HEK293 (cell line): ENCODE measurements around the gene PBXIP1.

Experiments
- SALL2 ChIP-seq: fragments of 450-650 bp; formaldehyde crosslinking; IDR thresholded peaks from 2 replicates; pipeline ENCODE4 v1.5.0; 2017; ENCODE audit warnings: missing biosample characterization, mild to moderate bottlenecking, missing genetic modification characterization, borderline replicate concordance
- TF ChIP-seq, protein P1 (sequence below): fragments of 450-650 bp; formaldehyde crosslinking; IDR thresholded peaks from 2 replicates; pipeline ENCODE4 v1.5.1; 2016; ENCODE audit warnings: missing biosample characterization, missing genetic modification characterization

DNA sequence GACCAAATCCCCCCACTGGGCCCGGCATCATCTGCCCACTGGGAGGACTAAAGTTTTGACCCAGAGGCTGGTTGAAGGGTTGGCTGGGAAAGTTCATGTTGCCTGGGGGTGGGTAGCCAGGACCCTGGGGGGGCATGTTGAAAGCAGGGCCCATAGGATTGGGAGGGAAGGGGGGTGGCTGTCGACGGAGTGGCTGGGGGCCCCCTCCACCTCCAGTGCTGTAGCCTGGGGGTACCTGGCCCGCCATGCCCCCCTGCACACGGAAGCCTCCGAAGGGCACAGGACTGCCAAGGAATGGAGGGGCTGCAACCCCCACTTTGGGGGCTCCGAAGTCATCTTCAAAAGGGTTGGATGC lies 3.5 kb upstream of the PBXIP1 start:
- TF ChIP-seq, protein P1, sequence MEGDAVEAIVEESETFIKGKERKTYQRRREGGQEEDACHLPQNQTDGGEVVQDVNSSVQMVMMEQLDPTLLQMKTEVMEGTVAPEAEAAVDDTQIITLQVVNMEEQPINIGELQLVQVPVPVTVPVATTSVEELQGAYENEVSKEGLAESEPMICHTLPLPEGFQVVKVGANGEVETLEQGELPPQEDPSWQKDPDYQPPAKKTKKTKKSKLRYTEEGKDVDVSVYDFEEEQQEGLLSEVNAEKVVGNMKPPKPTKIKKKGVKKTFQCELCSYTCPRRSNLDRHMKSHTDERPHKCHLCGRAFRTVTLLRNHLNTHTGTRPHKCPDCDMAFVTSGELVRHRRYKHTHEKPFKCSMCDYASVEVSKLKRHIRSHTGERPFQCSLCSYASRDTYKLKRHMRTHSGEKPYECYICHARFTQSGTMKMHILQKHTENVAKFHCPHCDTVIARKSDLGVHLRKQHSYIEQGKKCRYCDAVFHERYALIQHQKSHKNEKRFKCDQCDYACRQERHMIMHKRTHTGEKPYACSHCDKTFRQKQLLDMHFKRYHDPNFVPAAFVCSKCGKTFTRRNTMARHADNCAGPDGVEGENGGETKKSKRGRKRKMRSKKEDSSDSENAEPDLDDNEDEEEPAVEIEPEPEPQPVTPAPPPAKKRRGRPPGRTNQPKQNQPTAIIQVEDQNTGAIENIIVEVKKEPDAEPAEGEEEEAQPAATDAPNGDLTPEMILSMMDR (tag by site-specific recombination): no peak
- TF ChIP-seq SALL2 (tag by site-specific recombination): no peak
